Activated naive CD4-positive, alpha-beta T cell treated with anti-CD3 and anti-CD28 coated beads for 36 hours (primary cell): ENCODE results near the gene OR10H1. TPM values are rescaled to one million over a fixed set of nuclear protein-coding genes. Genes with fewer than 3 reads are reported as not detected.
"Not testable (repeated sequence)": the region's sequence is repeated elsewhere in the genome, so short reads cannot be mapped to it uniquely, and the experiment has no call there.

Experiments used
- CTCF ChIA-PET: fragments of 350-600 bp; sonication (Branson Sonifier 250); formaldehyde crosslinking; loops from one replicate; lab custom pipeline; 2021; ENCODE audit warnings: antibody characterized with exemption; lab: Charles Lee
- DNase-seq: peaks from one replicate; pipeline ENCODE4 v3.0.0-alpha.2; 2020
- H3K27ac Mint-ChIP-seq: one replicate; pipeline ENCODE4 v1.8.0; 2021; ENCODE audit warnings: mild to moderate bottlenecking, mixed read lengths
- H3K27me3 Mint-ChIP-seq: one replicate; pipeline ENCODE4 v1.8.0; 2021; ENCODE audit warnings: low read depth, mixed read lengths
- H3K36me3 Mint-ChIP-seq: one replicate; pipeline ENCODE4 v1.8.0; 2021; ENCODE audit warnings: low read depth, mixed read lengths
- H3K4me1 Mint-ChIP-seq: one replicate; pipeline ENCODE4 v1.8.0; 2021; ENCODE audit warnings: low read depth, mixed read lengths
- H3K4me3 Mint-ChIP-seq: one replicate; pipeline ENCODE4 v1.8.0; 2021; ENCODE audit warnings: mild to moderate bottlenecking, moderate library complexity, mixed read lengths
- H3K9me3 Mint-ChIP-seq: one replicate; pipeline ENCODE4 v1.8.0; 2021; ENCODE audit warnings: mixed read lengths
- intact Hi-C: fragments of 100-400 bp; cut with micrococcal nuclease; formaldehyde crosslinking; loops from one replicate; pipeline ENCODE4 v1.15.1; 2023
- total RNA-seq, 2 experiments: library from RNA; stranded (reverse); gene quantifications; one replicate each; pipeline ENCODE4 v1.2.3, GENCODE V29; 2021

Gene OR10H1
- total RNA-seq, 2 experiments from 2014 or later, result not detected

- no peak for DNase-seq
- no peaks in the 10 kb centered on the region for H3K27me3 Mint-ChIP-seq
- no peak overlapping the region for H3K4me3 Mint-ChIP-seq
- intact Hi-C loops, result no loop called here
- CTCF ChIA-PET, result interaction anchor here (0.7 to 0.8 kb wide), 2 partner anchors 15 to 464 kb away, joined by 3 read pairs; no protein-coding TSS in a partner anchor
- no peak overlapping the region for H3K27ac Mint-ChIP-seq
- no peaks in the 10 kb centered on the region for H3K9me3 Mint-ChIP-seq
- no peaks in the 10 kb centered on the region for H3K36me3 Mint-ChIP-seq
- H3K4me1 Mint-ChIP-seq, result no peaks in the 10 kb centered on the region
Observed at GRCh38 chr19:15825753-15826152, 10.3 kb upstream of the OR10H1 start.

DNA sequence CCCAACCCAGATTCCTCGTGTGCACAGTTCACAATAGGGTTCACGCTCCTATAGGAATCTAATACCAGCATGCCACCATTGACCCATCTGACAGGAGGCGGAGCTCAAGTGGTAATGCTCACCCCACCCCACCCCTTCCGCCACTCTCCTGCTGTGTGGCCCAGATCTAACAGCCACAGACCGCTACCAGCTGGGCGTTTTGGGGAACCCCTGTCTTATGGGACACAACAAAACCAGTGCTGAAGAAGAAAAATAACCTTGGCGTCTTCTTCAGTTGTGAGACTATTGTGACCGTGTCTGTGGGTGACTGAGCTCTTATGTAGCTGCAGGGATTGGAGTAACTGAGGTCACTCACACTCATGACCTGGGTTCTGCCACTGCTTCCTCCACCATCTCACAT, 5.2 kb upstream of the OR10H1 start:
- no peak for DNase-seq
- intact Hi-C loops, result no loop called here
- no peaks in the 10 kb centered on the region for H3K4me1 Mint-ChIP-seq
- no peaks in the 10 kb centered on the region for H3K9me3 Mint-ChIP-seq
- no peaks in the 10 kb centered on the region for H3K27me3 Mint-ChIP-seq
- H3K4me3 Mint-ChIP-seq, result no peak overlapping the region
- peak overlapping the region; percentile 3 for H3K27ac Mint-ChIP-seq
- CTCF ChIA-PET, result no interaction called here
- H3K36me3 Mint-ChIP-seq, result no peaks in the 10 kb centered on the region

DNA sequence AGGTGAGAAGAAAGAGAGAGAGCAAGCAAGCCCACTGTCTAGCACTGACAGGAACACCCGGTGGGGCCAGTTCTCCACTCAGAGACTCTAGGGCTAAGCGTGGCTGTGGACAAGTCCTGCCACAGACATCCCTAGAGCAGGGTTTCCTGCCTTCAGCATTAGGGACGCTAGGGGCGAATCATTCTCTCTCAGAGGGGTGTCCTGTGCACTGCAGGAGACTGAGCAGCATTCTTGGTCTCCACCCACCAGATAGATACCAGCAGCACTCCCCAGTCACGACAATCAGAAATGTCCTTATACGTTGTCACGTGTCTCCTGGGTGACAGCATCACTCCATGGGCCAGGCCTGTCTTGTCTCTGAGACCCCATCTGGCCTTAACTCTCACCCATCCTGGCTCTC, 1.5 kb downstream of the OR10H1 start:
- Mint-ChIP-seq H3K36me3 (no peaks in the 10 kb centered on the region), H3K9me3 (no peaks in the 10 kb centered on the region), H3K4me3 (no peak overlapping the region), H3K27ac (no peak overlapping the region), H3K4me1 (peaks cover 2% of the 10 kb centered on the region), H3K27me3 (peaks cover 2% of the 10 kb centered on the region)
- intact Hi-C loops, result loop anchor here (5.0 kb wide), 1 partner anchor 53 kb away; no protein-coding TSS in a partner anchor
- no peak for DNase-seq
- CTCF ChIA-PET, result no interaction called here

DNA sequence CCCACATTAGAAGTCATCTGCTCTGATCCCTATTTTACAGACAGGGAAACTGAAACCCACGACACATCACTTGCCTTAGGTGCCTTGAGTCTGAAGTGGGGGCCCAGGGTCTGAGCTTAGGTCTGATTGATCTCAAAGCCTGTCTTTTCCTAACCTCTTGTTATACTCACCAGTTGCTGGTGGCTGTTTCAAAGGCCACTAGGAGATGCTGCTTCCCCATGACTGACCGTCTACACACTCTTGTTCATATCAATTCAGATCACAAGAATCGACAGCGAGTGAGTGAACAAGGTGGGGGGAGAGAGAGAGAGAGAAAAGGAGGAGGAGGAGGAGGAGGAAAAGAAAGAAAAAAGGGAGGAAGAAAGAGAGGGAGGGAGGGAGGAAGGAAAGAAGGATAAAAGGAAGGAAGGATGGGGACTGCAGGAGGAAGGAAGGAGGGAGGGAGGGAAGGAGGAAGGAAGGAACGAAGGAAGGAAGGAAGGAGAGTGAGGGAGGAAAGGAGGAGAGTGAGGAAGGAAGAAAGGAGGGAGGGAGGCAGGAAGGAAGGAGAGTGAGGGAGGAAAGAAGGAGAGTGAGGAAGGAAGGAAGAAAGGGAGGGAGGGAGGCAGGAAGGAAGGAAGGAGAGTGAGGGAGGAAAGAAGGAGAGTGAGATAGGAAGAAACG, 3.3 kb downstream of the OR10H1 start:
- no peak overlapping the region for H3K27ac Mint-ChIP-seq
- no peaks in the 10 kb centered on the region for H3K9me3 Mint-ChIP-seq
- H3K27me3 Mint-ChIP-seq, result peaks cover 6% of the 10 kb centered on the region
- peak; percentile 23 for DNase-seq
- H3K4me1 Mint-ChIP-seq, result peaks cover 2% of the 10 kb centered on the region
- no peaks in the 10 kb centered on the region for H3K36me3 Mint-ChIP-seq
- no peak overlapping the region for H3K4me3 Mint-ChIP-seq
- intact Hi-C loops, result loop anchor here (5.0 kb wide), 1 partner anchor 55 kb away; no protein-coding TSS in a partner anchor
- CTCF ChIA-PET, result interaction anchor here (0.6 to 1.9 kb wide), 2 partner anchors 54 to 58 kb away, joined by 4 read pairs; no protein-coding TSS in a partner anchor

DNA sequence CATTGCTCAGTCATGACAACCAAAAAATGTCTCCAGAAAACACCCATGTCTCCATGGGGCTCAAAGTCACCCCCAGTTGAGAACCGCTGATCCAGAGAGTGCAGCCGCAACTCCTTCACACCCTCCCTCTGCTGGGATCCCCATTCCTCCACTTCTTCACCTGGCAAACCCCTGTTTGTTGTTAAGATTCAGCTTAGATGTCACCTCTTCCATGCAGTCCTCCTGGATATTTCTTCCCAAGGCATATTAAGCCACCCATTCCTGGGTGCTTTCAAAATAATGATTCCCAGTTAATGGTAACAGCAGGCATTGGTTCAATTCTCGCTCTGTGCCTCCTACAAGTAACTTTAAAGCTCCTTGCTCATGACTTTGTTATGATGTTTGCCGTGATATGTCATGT, 4.0 kb downstream of the OR10H1 start:
- Mint-ChIP-seq H3K27me3 (peaks cover 6% of the 10 kb centered on the region), H3K4me3 (no peak overlapping the region), H3K36me3 (no peaks in the 10 kb centered on the region), H3K27ac (no peak overlapping the region), H3K9me3 (no peaks in the 10 kb centered on the region), H3K4me1 (peaks cover 2% of the 10 kb centered on the region)
- intact Hi-C loops, result loop anchor here (5.0 kb wide), 1 partner anchor 56 kb away; no protein-coding TSS in a partner anchor
- DNase-seq, result no peak
- CTCF ChIA-PET, result interaction anchor here (0.6 to 1.9 kb wide), 3 partner anchors 14 to 58 kb away, joined by 3 to 4 read pairs (median 4); no protein-coding TSS in a partner anchor

DNA sequence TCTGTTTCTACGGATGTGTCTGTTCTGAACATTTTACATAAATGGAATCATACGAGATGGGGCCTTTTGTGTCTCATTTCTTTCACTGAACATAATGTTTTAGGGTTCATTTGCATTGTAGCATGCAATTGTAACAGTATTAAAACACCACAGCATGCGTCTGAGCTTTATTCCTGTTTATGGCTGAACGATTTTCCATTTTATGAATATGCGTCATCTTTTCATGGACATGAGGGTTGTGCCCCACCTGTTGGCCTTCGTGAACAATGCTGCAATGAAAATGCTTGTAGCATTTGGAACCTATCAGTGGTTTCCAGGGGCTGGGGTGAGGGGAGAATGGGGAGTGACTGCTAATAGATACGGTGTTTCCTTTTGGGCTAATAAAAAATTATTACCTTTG, 5.1 kb downstream of the OR10H1 start:
- Mint-ChIP-seq H3K4me3 (no peak overlapping the region), H3K27ac (no peak overlapping the region)
- CTCF ChIA-PET, result interaction anchor here (0.6 to 1.9 kb wide), 2 partner anchors 59 to 1174 kb away, joined by 3 to 4 read pairs; no protein-coding TSS in a partner anchor

DNA sequence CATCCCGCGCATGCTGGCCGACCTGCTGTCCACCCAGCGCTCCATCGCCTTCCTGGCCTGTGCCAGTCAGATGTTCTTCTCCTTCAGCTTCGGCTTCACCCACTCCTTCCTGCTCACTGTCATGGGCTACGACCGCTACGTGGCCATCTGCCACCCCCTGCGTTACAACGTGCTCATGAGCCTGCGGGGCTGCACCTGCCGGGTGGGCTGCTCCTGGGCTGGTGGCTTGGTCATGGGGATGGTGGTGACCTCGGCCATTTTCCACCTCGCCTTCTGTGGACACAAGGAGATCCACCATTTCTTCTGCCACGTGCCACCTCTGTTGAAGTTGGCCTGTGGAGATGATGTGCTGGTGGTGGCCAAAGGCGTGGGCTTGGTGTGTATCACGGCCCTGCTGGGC, 21.2 kb downstream of the OR10H1 start:
- H3K27ac Mint-ChIP-seq, H3K27me3 Mint-ChIP-seq, DNase-seq, H3K4me1 Mint-ChIP-seq, CTCF ChIA-PET, H3K36me3 Mint-ChIP-seq, H3K9me3 Mint-ChIP-seq, H3K4me3 Mint-ChIP-seq, intact Hi-C loops: not testable (repeated sequence)

More for the DNA sequence above, 5.1 kb downstream of the OR10H1 start:
- Mint-ChIP-seq H3K27me3 (peaks cover 6% of the 10 kb centered on the region), H3K36me3 (no peaks in the 10 kb centered on the region), H3K9me3 (no peaks in the 10 kb centered on the region), H3K4me1 (peaks cover 2% of the 10 kb centered on the region)
- intact Hi-C loops, result loop anchor here (5.0 kb wide), 1 partner anchor 57 kb away; no protein-coding TSS in a partner anchor
- DNase-seq, result no peak

DNA sequence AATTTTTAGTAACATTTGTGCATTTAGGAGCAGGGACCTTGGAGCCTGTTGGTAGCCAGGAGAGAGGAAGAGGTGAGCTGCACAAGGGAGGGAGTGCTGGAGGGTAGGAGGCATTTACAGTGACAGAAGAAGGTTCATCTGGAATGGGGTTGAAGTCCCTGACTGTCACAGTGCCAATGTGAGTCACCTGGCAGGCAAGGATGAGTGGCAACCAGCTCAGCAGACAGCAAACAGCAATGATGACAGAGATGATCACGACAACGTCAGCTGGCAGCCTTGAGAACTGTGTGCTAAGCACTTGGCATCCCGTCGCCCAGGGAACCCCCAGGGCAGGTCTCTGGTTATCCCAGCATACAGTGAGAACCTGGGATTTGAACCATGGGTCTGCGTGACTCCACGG, 25.4 kb downstream of the OR10H1 start:
- no peaks in the 10 kb centered on the region for H3K4me1 Mint-ChIP-seq
- H3K4me3 Mint-ChIP-seq, result no peak overlapping the region
- intact Hi-C loops, result no loop called here
- peaks cover 4% of the 10 kb centered on the region for H3K27me3 Mint-ChIP-seq
- DNase-seq, result peak; percentile 7
- H3K27ac Mint-ChIP-seq, result no peak overlapping the region
- no peaks in the 10 kb centered on the region for H3K36me3 Mint-ChIP-seq
- H3K9me3 Mint-ChIP-seq, result no peaks in the 10 kb centered on the region
- CTCF ChIA-PET, result no interaction called here

DNA sequence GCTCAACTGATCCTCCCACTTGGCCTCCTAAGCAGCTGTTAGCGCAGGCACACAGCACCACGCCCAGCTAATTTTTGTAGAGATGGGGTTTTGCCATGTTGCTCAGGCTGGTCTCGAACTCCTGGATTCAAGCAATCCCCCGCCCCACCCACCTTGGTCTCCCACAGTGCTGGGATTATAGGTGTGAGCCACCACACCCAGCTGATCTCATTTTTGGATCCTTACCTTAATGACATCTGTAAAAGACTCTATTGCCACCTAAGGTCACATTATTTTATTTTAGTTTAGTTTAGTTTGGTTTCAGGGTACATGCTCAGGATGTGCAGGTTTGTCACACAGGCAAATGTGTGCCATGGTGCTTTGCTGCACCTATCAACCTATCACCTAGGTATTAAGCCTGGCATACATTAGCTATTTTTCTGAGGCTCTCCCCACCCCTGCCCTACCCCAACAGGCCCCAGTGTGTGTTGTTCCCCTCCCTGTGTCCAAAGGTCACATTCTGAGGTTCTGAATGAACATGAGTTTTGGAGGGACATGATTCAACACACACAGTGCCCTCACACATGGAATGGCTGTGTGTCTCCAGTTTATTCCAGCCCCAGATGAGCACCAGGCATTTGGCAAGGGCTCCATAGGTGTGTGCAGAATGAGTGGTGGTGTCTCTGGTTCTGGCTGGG, 26.7 kb downstream of the OR10H1 start:
- intact Hi-C loops, result no loop called here

DNA sequence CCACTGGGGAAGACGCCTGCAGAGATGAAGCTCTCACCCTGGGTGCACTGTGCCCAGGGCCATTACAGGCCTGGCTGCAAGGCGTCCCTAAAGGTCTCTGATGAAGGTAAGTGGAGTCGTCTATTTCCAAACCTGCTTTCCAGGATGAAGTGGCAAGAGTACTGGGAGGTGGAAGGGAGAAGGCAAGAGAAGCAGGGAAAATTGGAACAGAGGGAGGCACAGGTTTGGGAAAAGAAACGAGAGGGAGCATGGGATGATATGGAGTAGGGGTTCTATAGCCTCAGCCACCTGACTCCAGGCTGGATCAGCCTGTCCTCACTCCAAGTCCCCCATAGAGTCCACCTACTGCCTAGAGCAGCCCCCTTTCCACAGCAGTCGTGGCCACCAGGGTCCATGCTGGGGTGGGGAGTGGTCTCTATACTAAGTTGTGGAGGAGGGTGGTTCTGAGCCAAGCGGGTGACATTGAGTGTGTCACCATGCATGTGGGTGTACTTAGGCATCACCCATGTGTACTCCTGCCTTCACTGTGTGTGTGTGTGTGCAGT, 27.8 kb downstream of the OR10H1 start, which contains the start of gene OR10H5:
Gene OR10H5 (plus strand): TSS at position 51 of the 545 bp plus-strand sequence. CDS start 6,388 bp downstream, outside the sequence.
- H3K9me3 Mint-ChIP-seq, result no peaks in the 10 kb centered on the region

More for the DNA sequence above, 26.7 kb downstream of the OR10H1 start:
- no peak overlapping the region for H3K4me3 Mint-ChIP-seq
- CTCF ChIA-PET, result no interaction called here
- no peak overlapping the region for H3K27ac Mint-ChIP-seq
- DNase-seq, result no peak
- H3K36me3 Mint-ChIP-seq, result no peaks in the 10 kb centered on the region
- H3K27me3 Mint-ChIP-seq, result peaks cover 4% of the 10 kb centered on the region
- no peaks in the 10 kb centered on the region for H3K4me1 Mint-ChIP-seq
- no peaks in the 10 kb centered on the region for H3K9me3 Mint-ChIP-seq

GRCh38 chr19:15782896-15783295, 32.6 kb downstream of the OR10H1 start:
- CTCF ChIA-PET, intact Hi-C loops: not testable (repeated sequence)

More for the DNA sequence above, 27.8 kb downstream of the OR10H1 start, which contains the start of gene OR10H5:
- Mint-ChIP-seq H3K36me3 (no peaks in the 10 kb centered on the region), H3K27ac (no peak within 1 kb of the TSS), H3K27me3 (peaks cover 4% of the 10 kb centered on the region), H3K4me3 (no peak within 1 kb of the TSS), H3K4me1 (no peaks in the 10 kb centered on the region)
- DNase-seq, result no peak
- intact Hi-C loops, result no loop called here
- CTCF ChIA-PET, result no interaction called here

DNA sequence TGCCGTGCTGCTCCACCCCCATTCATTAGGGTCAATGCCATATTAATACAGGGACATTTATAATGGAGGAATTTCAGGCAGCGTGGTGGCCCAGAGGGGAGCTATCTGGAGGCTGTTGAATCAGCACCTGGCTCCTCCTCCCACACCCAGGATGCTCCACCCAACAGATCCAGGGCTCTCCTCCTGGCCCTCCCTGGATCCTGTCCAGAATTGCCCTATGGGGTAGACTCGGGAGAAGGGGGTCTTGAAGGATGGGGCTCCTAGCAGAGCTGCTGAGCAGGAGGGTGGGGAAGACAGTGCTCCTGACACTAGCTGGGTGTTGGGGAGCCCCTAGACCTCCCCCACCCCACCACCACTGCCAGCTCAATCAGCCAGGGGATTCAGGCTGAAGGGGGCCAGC, 33.3 kb downstream of the OR10H1 start:
- peaks cover 5% of the 10 kb centered on the region for H3K4me1 Mint-ChIP-seq
- H3K27me3 Mint-ChIP-seq, result peaks cover 3% of the 10 kb centered on the region
- CTCF ChIA-PET, result no interaction called here
- DNase-seq, result no peak
- no peak overlapping the region for H3K27ac Mint-ChIP-seq
- no peaks in the 10 kb centered on the region for H3K36me3 Mint-ChIP-seq
- no peak overlapping the region for H3K4me3 Mint-ChIP-seq
- intact Hi-C loops, result no loop called here
- H3K9me3 Mint-ChIP-seq, result no peaks in the 10 kb centered on the region

More at GRCh38 chr19:15782896-15783295, 32.6 kb downstream of the OR10H1 start:
- H3K27me3 Mint-ChIP-seq, H3K36me3 Mint-ChIP-seq, H3K4me1 Mint-ChIP-seq, H3K4me3 Mint-ChIP-seq, DNase-seq, H3K9me3 Mint-ChIP-seq, H3K27ac Mint-ChIP-seq: not testable (repeated sequence)
